Measurements from ENCODE around the gene SCRG1.

The SCRG1 gene

GRCh38 chr4:173398779-173399415 is at the start of gene SCRG1:
SCRG1 (minus strand) TSS chr4:173399116; CDS start chr4:173391414, 7,702 bp downstream.
- no peak for DNase-seq

DNA sequence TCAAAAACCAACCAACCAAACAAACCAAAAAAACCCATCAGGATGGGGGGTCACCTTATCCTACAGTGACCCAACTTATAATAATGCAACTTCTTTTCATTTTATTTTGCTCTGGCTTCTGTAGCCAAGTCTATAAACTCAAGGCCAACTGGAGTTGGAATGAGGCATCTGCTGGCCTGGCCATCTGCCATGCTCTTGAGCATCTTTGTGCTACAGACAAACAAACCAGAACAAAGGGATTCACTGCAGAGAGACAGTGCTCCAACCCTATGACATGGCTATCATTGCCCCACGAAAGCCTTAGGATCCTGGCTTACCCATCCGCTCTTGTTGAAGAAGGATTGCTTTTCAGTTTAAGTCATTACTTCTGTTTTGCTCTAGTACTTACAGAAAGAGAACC is 49.2 kb upstream of the SCRG1 start:
- no peak for DNase-seq

- DNase-seq = no peak
These were observed 47.5 kb upstream of the SCRG1 start for GRCh38 chr4:173446416-173446815.

DNA sequence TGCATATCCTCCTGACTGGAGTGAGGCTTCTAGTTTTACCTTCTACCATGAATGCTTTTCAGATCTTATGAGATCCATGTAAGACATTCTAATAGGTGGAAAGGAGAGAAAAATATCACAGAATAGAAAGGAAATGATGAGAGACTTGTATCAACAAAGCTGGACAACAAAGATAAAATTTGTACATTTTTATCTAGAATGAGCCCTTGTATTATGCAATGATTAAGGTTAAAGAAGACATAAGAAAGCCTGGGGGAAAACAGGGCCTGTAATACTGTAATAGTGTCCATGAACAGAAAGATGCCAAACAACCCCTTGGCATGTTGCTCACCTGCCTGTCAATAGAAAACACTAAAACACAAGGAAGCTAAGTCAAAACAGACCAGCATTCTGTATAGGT is 44.2 kb upstream of the SCRG1 start:
- no peak for DNase-seq

DNA sequence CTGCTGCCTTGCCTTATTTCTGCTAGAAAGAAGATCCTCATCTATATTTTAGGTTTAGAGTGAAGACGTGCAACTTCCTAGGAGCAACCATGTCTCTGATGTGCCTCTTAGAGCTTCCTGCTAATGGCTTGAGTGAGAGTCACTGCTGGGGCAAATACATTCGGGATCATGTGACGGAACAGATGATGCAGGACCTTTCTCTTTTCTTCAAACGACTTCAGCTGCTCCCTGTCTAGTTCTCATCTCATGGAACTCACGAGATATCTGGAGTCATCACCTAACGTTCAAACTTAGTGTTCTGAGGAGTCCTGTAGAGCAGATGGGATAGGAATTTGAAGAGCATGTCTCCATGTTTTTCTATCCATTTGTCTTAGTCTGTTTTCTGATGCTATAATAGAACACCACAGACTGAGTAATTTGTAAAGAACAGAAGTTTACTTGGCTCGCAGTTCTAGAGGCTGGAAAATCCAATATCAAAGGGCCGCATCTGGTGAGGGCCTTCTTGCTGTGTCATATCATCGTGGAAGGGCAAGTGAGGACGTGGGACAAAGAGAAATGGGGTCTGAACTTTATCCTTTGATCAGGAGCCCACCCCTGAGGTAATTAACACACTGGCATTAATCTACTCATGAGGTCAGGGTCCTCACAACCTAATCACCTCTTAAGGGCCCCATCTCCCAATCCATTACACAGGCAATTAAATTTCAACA is 43.5 kb upstream of the SCRG1 start:
- DNase-seq = no peak

DNA sequence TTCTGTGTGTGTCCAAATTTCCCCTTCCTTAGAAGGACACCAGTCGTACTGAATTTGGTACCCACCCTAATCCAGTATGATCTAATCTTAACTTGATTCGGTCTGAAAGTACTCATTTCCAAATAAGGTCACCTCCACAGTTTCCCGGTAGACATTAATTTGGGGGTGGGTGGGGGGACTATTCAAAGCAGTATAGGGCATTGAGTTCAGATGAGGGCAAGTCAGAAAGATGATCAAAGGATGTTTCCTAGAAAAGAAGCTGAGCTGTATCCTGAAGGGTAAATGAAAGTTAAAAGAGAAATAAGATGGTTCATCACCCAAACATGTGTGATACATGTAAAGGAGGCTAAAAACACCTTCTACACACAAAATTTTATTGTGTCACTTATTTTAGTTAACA is 42.0 kb upstream of the SCRG1 start:
- no peak for DNase-seq

GRCh38 chr4:173436771-173437265 is 37.9 kb upstream of the SCRG1 start:
- peak; percentile 10 for DNase-seq

- no peak for DNase-seq
These were observed 37.2 kb upstream of the SCRG1 start for GRCh38 chr4:173436149-173436579.

DNA sequence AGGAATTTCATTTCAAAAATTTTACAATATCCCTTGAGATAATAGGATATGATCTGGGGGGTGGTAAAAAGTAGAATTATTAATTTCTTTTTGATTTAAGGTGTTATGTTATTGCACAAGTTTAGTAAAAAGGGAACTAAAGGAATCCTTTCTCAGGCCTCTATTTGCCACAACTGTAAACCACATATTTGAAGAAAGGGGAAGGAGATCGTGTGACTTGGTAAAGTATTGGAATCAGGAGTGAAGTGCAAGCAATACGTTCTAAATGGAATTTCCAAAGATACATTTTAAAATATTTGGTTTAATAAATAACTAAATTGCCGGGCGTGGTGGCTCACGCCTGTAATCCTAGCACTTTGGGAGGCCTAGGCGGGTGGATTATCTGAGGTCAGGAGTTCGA is 35.3 kb upstream of the SCRG1 start:
- DNase-seq = no peak

- DNase-seq = no peak
These were observed 34.5 kb upstream of the SCRG1 start for GRCh38 chr4:173433447-173433846.

GRCh38 chr4:173432430-173432829 is 33.5 kb upstream of the SCRG1 start:
- no peak for DNase-seq

- no peak for DNase-seq
These were observed 27.1 kb upstream of the SCRG1 start for GRCh38 chr4:173426064-173426463.

DNA sequence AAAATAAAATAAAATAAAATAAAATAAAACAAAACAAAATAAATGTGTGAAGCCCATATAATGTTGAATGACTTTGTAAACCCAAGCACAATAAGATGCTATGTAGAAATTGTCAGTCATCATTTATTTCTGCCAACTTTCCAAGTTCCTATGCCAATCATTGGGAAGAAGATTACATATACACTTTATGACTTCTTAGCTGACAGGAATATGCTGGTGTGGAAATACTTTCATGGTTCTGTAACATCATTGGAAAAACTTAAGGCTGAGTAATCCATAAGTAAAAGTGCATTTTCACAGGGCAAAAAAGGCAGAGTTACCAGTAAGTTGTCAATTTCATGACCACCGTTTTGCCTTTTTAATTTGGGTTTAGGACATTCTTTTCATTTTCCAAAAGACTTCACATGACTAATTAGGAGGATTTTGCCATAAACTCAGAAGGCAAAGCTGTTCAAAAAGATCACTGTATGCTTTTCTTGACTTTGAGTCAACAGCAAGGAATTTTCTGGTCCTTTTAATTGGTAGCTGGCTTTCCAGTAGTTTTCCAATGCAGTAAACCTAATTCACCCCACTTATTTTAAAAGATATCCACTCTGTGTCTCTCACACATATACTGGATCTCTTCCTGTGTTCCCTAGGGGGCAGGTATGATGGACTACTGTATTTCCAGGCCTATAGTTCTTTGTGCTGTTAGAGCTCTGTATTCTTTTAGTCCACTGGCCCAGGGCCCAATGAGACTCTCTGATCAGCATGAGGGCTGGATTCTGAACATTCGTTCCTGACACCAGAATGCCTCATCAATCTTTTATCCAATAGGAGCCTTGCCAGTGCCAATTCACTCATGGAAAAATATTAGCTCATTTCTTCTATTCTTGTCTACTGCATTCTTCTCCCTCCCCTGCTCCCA is 26.2 kb upstream of the SCRG1 start:
- no peak for DNase-seq

DNA sequence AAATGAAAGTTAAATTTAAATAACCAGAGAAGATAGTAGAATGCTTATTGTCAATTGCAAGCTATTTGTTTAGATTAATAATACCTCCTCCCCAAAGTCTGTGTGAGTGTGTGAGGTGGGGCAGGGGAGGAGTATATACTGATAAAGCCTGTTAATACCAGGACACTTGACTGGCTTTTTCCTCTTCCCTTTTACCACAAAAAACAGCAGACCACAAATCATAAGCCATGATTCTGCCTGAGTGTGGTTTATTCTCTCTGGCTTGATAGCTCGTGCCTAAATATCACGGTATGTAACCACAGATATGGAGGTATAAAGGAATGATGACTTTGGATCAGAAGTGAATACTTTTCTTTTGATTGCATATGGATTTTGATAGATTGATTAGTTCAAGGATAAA is 21.9 kb upstream of the SCRG1 start:
- no peak for DNase-seq

DNA sequence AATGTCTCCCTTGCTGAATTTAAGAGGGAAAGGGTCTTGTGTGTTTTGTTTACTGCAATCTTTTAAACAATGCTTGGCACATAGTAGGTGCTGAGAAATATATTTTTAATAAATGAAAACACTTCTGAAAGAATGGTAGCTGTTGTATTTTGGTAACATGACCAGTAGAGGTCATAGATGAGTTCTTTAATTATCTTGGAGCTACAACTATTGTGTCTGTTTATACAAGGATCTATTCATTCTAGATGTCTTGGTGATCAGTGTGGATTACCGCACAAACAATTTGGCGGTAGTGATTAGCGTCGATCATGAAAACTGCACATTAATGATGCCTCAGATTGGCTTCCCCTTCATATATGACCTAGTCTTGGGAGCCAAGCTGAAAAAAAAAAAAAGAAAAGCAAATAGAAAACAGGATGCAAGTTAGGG is 21.4 kb upstream of the SCRG1 start:
- peak; percentile 36 for DNase-seq

DNA sequence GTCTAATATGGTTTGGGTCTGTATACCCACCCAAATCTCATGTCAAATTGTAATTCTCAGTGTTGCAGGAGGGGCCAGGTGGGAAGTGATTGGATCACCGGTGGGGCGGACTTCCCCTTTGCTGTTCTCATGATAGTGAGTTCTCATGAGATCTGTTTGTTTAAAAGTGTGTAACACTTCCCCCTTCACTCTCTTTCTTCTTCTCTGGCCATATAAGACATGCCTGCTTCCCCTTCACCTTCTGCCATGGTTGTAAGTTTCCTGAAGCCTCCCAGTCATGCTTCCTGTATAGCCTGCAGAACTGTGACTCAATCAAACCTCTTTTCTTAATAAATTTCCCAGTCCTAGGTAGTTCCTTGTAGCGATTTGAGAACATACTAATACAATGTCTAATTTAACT is 19.7 kb upstream of the SCRG1 start:
- DNase-seq = no peak

GRCh38 chr4:173417833-173418232 is 18.9 kb upstream of the SCRG1 start:
- no peak for DNase-seq

DNA sequence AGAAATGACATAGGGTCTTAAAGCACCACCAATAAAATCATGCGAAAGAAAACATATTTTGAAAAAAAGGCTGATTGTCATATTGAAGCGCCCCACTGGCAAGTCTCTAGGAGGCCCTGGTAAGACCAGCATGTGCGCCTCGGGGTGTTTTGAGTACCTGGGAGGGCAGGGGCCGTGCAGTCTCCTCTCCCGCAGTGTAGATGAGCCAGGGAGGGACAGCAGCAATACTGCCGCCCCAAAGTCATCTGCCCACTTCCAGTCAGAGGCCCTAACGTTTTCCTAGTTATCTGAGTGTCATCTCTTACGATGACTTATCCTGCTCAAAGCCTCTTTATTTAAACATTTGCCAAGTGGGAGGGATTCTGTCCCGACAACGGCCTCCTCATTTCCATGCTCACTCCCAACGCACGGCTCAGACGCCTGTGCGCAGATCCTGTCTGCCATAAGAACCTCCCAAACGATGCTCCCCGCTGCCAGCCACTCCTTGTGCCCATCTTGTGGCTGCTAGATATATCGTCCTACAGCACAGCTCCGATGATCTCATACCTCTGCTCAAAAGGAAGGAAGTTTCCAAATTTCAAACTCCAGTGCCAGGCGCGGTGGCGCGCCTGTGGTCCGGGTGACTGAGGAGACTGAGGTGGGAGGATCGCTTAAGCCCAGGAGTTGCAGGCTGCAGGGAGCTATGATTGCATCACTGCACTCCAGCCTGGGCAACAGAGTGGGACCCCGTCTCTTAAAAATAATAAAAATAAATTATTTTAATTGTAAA is 17.2 kb upstream of the SCRG1 start:
- DNase-seq = peak; percentile 23

- peak; percentile 33 for DNase-seq
These were observed 16.2 kb upstream of the SCRG1 start for GRCh38 chr4:173415092-173415491.

GRCh38 chr4:173414456-173414855 is 15.5 kb upstream of the SCRG1 start:
- DNase-seq = peak; percentile 8

DNA sequence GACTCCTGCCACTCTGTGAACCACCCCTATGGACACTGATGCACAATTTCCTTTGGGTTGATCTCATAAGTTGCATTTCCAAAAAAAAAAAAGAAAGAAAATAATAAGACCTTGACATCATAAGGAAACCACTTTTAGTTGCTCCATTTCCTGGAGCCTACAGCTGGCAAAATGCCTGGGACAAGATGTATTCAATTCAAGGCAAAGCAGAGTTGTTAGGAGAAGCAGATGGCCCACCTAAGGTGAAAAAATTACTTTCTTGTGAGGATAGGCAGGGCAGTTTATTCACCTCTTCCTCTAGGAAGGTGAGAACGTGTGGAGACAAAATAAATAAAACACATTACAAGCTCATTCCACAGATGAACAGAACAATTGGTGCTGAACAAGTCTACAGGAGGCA is 14.1 kb upstream of the SCRG1 start:
- DNase-seq = no peak

GRCh38 chr4:173411106-173411693 is 12.3 kb upstream of the SCRG1 start:
- DNase-seq = no peak

Measured in retina (tissue), 1 donor.